Ishikawa (cell line): ENCODE data around the gene ZNF385D.

ENCODE experiments used
- CREB1 ChIP-seq: IDR thresholded peaks from 2 replicates; pipeline ENCODE4 v1.6.1; 2012; ENCODE audit warnings: low read depth
- EGR1 ChIP-seq: IDR thresholded peaks from 2 replicates; pipeline ENCODE4 v1.6.1; 2012
- EP300 ChIP-seq: IDR thresholded peaks from 2 replicates; pipeline ENCODE4 v1.6.1; 2012; ENCODE audit warnings: borderline replicate concordance
- FOXM1 ChIP-seq: IDR thresholded peaks from 2 replicates; pipeline ENCODE4 v1.6.1; 2012; ENCODE audit warnings: low read depth, borderline replicate concordance
- REST ChIP-seq: IDR thresholded peaks from 2 replicates; pipeline ENCODE4 v1.6.1; 2012; ENCODE audit warnings: low read depth, mild to moderate bottlenecking
- TAF1 ChIP-seq: IDR thresholded peaks from 2 replicates; pipeline ENCODE4 v1.6.1; 2012; ENCODE audit warnings: low read depth, mild to moderate bottlenecking

GRCh38 chr3:21718161-21718765, 32.7 kb downstream of the ZNF385D start:
- no peak for TF ChIP-seq REST
- TF ChIP-seq FOXM1: no peak
- no peak for TF ChIP-seq EGR1
- no peak for TF ChIP-seq TAF1
- no peak for TF ChIP-seq EP300
- TF ChIP-seq CREB1: no peak
